IPS DF 6.9 (cell line): ENCODE measurements around the gene BRD8.

Experiments used
- DNase-seq: peaks from one replicate; pipeline ENCODE4 v3.0.0-alpha.2; 2013; ENCODE audit warnings: low read depth, low spot score
- H3K27ac ChIP-seq: one replicate; pipeline ENCODE4 v1.5.1; 2013; ENCODE audit warnings: low read length, control low read depth
- H3K27me3 ChIP-seq: 2 replicates; pipeline ENCODE4 v1.6.1; 2013; ENCODE audit warnings: mild to moderate bottlenecking, low read length; ENCODE audit not compliant: control insufficient read depth, insufficient read depth
- H3K36me3 ChIP-seq: 2 replicates; pipeline ENCODE4 v1.6.1; 2013; ENCODE audit warnings: low read length; ENCODE audit not compliant: control insufficient read depth, insufficient read depth
- H3K4me1 ChIP-seq: 2 replicates; pipeline ENCODE4 v1.6.1; 2013; ENCODE audit warnings: low read length; ENCODE audit not compliant: control insufficient read depth, insufficient read depth
- H3K4me3 ChIP-seq: 2 replicates; pipeline ENCODE4 v1.5.1; 2013; ENCODE audit warnings: mild to moderate bottlenecking, low read length
- H3K9me3 ChIP-seq: 2 replicates; pipeline ENCODE4 v1.6.1; 2013; ENCODE audit warnings: low read length, inconsistent platforms; ENCODE audit not compliant: control insufficient read depth, insufficient read depth
- WGBS: extraction: QIAGEN DNeasy Blood & Tissue Kit; methylation state at CpG from one replicate; pipeline ENCODE4 v1.1.7; 2013; ENCODE audit warnings: mixed read lengths, missing lambda C conversion rate; ENCODE audit not compliant: insufficient read length, insufficient coverage; 5-methylcytosine and 5-hydroxymethylcytosine counted together

BRD8 gene

GRCh38 chr5:138138949-138139780, 39.3 kb downstream of the BRD8 start, which contains the start of gene NME5:
TSS of gene NME5 (minus strand) at chr5:138139428. CDS start at chr5:138138780, 648 bp downstream.
- H3K4me1 ChIP-seq: no peaks in the 10 kb centered on the region
- H3K36me3 ChIP-seq: no peaks in the 10 kb centered on the region
- H3K27ac ChIP-seq: no peak within 1 kb of the TSS
- no CpG with 5 or more reads among the region's 31 CpGs for WGBS
- no peaks in the 10 kb centered on the region for H3K9me3 ChIP-seq
- peak within 1 kb of the TSS; percentile 61; the same call in 1 of the 2 replicates for H3K4me3 ChIP-seq
- H3K27me3 ChIP-seq: no peaks in the 10 kb centered on the region
- DNase-seq: peak; percentile 29

GRCh38 chr5:138132543-138132942, 45.9 kb downstream of the BRD8 start:
- H3K27me3 ChIP-seq: no peaks in the 10 kb centered on the region
- H3K27ac ChIP-seq: no peak overlapping the region
- DNase-seq: no peak
- H3K36me3 ChIP-seq: no peaks in the 10 kb centered on the region
- H3K9me3 ChIP-seq: no peaks in the 10 kb centered on the region
- no peaks in the 10 kb centered on the region for H3K4me1 ChIP-seq
- H3K4me3 ChIP-seq: no peak overlapping the region
- WGBS: no CpG with 5 or more reads among the region's 7 CpGs

GRCh38 chr5:138129347-138129746, 49.1 kb downstream of the BRD8 start:
- DNase-seq: no peak
- H3K27ac ChIP-seq: no peak overlapping the region
- H3K27me3 ChIP-seq: no peaks in the 10 kb centered on the region
- no peaks in the 10 kb centered on the region for H3K9me3 ChIP-seq
- WGBS: no CpG with 5 or more reads among the region's 6 CpGs
- no peak overlapping the region for H3K4me3 ChIP-seq
- H3K36me3 ChIP-seq: no peaks in the 10 kb centered on the region
- no peaks in the 10 kb centered on the region for H3K4me1 ChIP-seq

DNA sequence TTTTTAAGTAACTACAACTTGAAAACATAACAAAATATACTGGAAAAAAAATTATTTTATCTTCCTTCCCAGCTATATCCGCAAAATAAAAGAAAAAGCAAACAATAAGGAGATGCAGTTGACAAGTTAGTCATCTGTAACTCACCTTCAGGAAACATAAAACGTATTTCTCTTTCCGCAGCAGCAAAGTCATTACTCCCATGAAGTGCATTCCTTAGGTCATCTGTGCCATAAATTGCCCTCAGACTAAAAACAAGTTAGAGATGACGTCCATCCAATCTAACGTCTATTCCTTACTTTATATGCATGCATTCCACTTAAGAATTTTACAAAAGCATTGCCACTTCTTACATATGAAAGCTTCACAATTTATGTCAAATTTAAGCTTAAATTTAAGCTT, 50.1 kb downstream of the BRD8 start:
- no CpG with 5 or more reads among the region's 5 CpGs for WGBS
- Histone ChIP-seq H3K4me1 (no peaks in the 10 kb centered on the region), H3K9me3 (no peaks in the 10 kb centered on the region), H3K27ac (no peak overlapping the region), H3K4me3 (no peak overlapping the region), H3K27me3 (no peaks in the 10 kb centered on the region), H3K36me3 (no peaks in the 10 kb centered on the region)
- DNase-seq: no peak

- no peak for DNase-seq
- Histone ChIP-seq H3K36me3 (no peaks in the 10 kb centered on the region), H3K27me3 (no peaks in the 10 kb centered on the region), H3K4me1 (peaks cover 1% of the 10 kb centered on the region; the same call in 1 of the 2 replicates), H3K4me3 (no peak overlapping the region), H3K27ac (no peak overlapping the region), H3K9me3 (no peaks in the 10 kb centered on the region)
Measured at GRCh38 chr5:138115254-138115653, 63.2 kb downstream of the BRD8 start.

DNA sequence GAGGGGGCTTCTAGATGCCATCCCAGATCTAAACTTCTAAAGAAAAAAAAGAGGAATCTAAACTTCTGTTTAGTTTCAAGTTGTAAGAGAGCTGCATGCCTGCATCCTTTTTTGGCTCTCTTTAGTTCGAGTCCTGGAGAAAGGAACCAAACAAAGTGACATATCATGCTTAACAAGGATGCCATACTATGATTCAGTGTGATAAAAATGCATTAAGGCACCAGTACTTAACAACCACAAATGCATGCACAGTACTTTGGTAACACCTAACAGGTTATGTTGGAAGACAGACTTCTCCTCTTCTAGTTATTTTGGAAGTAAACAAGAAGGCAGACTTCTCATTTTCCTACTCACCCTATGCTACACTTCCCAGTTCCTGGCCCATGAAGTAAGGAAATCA, 66.5 kb downstream of the BRD8 start:
- WGBS: no CpG with 5 or more reads among the region's 1 CpG
- no peaks in the 10 kb centered on the region for H3K9me3 ChIP-seq
- peaks cover 1% of the 10 kb centered on the region; the same call in 1 of the 2 replicates for H3K4me1 ChIP-seq
- no peaks in the 10 kb centered on the region for H3K36me3 ChIP-seq
- H3K27me3 ChIP-seq: no peaks in the 10 kb centered on the region
- no peak overlapping the region for H3K4me3 ChIP-seq
- H3K27ac ChIP-seq: no peak overlapping the region
- DNase-seq: no peak

- Histone ChIP-seq H3K4me1 (peaks cover 1% of the 10 kb centered on the region; the same call in 1 of the 2 replicates), H3K9me3 (no peaks in the 10 kb centered on the region), H3K27me3 (no peaks in the 10 kb centered on the region), H3K27ac (no peak overlapping the region), H3K36me3 (no peaks in the 10 kb centered on the region), H3K4me3 (no peak overlapping the region)
- no CpG with 5 or more reads among the region's 4 CpGs for WGBS
- no peak for DNase-seq
Measured at GRCh38 chr5:138111181-138111580, 67.2 kb downstream of the BRD8 start.

DNA sequence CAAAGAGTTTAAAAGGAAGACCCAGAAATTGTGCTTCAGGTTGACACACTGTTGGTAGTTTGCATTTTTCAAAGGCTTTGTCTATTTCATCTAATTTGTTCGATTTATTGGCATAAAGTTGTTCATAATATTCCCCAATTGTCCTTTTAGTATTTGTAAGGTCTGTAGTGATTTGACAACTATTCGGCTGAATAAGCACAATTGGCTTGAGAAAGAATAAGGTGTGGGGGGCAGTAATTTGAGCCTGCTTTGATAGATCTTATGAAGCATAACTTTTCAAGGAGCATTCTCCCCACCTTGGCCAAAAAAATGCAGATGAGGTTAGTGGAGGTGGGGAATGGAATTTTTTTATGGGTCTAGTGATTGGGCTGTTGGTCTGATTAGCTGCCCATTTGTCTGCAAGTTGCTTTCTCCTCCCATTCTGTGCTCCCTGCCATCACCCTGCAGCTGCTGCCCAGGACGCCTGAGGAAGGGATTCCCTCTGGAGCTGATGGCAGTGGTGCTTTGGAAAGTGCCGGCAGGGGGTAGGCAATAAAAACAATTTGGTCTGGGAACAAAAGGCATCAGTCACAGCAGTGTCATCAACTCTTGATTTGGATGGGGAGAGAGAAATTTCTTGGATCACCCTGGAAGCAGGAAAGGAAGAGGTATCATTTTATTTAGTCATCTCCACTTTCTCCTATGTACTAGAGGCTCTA, 68.0 kb downstream of the BRD8 start:
- Histone ChIP-seq H3K36me3 (no peaks in the 10 kb centered on the region), H3K9me3 (no peaks in the 10 kb centered on the region), H3K27ac (no peak overlapping the region), H3K27me3 (no peaks in the 10 kb centered on the region), H3K4me1 (peaks cover 1% of the 10 kb centered on the region; the same call in 1 of the 2 replicates), H3K4me3 (no peak overlapping the region)
- no peak for DNase-seq
- WGBS: no CpG with 5 or more reads among the region's 4 CpGs

DNA sequence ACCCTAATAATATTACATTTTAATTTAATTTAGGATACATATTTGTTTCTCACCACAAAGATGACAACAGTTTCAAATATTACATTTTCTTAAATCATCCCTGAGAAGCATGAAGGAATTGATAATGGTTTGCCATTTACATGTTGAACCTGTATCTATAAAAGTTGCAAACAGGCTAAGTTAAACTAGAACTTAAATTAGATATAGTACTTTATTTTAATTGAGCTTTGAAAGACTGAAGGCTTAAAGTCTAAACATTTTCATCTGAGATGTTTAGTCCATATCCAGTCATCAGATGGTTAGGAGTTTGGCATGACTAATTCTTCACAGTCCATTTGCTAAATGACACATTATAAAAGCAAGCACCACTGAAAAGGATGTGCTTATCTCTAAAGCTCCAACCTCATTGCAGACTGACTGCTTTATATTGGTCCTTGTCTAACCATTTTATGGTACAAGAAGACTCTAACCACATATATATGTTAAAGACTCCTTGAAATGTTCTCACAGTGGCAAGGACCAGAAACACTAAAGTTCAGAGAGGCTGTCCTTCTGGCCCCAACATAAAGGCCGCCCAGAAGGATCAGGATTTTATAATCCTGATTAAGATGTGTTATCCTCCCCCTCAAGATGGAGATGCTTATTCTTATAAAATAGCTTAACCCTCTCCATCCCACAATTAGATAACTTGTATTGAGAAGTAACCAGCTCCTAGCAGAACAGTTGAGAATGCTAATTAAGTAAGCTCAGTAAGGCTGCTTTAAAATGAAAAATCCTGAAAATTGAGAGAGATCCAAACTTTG, 68.8 kb downstream of the BRD8 start:
- Histone ChIP-seq H3K36me3 (no peaks in the 10 kb centered on the region), H3K9me3 (no peaks in the 10 kb centered on the region), H3K4me3 (no peak overlapping the region), H3K27me3 (no peaks in the 10 kb centered on the region), H3K4me1 (peaks cover 1% of the 10 kb centered on the region; the same call in 1 of the 2 replicates), H3K27ac (no peak overlapping the region)
- WGBS: no CpG with 5 or more reads among the region's 1 CpG
- no peak for DNase-seq

DNA sequence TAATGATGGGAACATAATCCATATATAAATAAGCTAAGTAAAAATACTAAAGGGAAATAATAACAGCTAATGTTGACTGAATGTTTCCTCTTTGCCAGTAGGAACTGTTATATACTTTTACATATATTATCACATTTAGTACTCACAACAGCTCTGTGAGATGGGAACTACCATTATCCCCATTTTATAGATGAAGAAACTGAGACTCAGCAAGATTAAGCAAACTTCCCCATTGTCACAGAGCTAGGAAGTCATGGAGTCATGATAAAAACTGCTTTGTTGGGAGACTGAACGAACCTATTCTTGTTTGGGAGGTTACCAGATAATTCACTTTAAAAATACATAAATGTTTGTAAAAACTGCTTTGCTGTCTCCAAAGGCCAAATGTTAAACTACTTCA, 71.2 kb downstream of the BRD8 start:
- H3K4me3 ChIP-seq: no peak overlapping the region
- H3K4me1 ChIP-seq: peaks cover 1% of the 10 kb centered on the region; the same call in 1 of the 2 replicates
- no peaks in the 10 kb centered on the region for H3K36me3 ChIP-seq
- H3K27me3 ChIP-seq: no peaks in the 10 kb centered on the region
- H3K27ac ChIP-seq: no peak overlapping the region
- DNase-seq: no peak
- H3K9me3 ChIP-seq: no peaks in the 10 kb centered on the region
- WGBS: no CpG with 5 or more reads among the region's 1 CpG
